ENCODE measurements around the gene OLAH. TPM values are rescaled to one million over a fixed set of nuclear protein-coding genes. Genes with fewer than 3 reads are reported as not detected.
"Not testable (repeated sequence)": the region's sequence is repeated elsewhere in the genome, so short reads cannot be mapped to it uniquely, and the experiment has no call there.

Gene OLAH
- total and polyA plus RNA-seq, 2 experiments from 2014 or later: not detected

GRCh38 chr10:15024017-15025004, 19.4 kb upstream of the OLAH start:
- DNase-seq (ENCODE audit: low spot score); H3K9me2 ChIP-seq (replicated peaks; ENCODE audit: insufficient read depth); H4K20me1 ChIP-seq (ENCODE audit: insufficient read depth, poor library complexity, severe bottlenecking); H3K4me2 ChIP-seq; H3K4me1 ChIP-seq (ENCODE audit: insufficient read depth); H3K36me3 ChIP-seq (replicated peaks; ENCODE audit: insufficient read depth, low read depth); H2AFZ ChIP-seq; H3K79me2 ChIP-seq; H3K27me3 ChIP-seq; H3K9me3 ChIP-seq (ENCODE audit: low read depth); H3K4me3 ChIP-seq; H3K27ac ChIP-seq: not testable (repeated sequence)
- WGBS (ENCODE audit: low lambda C conversion rate, missing lambda C conversion rate): 93% methylated on average over 17 of the region's 17 CpGs

- WGBS (ENCODE audit: low lambda C conversion rate, missing lambda C conversion rate): 96% methylated on average over 6 of the region's 6 CpGs
These were observed 18.7 kb upstream of the OLAH start for GRCh38 chr10:15025040-15025439.

DNA sequence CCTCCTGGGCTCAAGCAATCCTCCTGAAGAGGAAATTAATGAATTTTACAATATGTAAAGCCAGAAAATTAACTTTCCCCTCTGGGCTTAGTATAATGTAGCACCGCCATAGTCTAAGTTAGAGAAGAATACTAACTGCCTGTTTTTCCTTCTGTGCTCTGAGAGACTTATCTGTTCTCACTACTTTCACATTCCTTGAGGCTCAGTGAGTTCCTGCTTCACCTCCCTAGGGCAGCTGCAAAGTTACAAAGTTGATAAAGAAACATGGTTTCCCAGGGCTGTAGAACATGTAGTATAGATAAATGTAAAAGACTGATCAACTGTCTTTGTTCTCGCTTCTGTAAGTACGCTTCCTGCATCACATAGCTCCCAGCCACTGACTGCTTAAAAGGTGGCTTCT, 16.0 kb upstream of the OLAH start:
- H2AFZ ChIP-seq: no peak overlapping the region
- H3K27me3 ChIP-seq: no peaks in the 10 kb centered on the region
- DNase-seq (ENCODE audit: low spot score): no peak
- no peaks in the 10 kb centered on the region for H4K20me1 ChIP-seq (ENCODE audit: insufficient read depth, poor library complexity, severe bottlenecking)
- H3K4me2 ChIP-seq: peak overlapping the region; percentile 13
- H3K4me3 ChIP-seq: no peak overlapping the region
- H3K27ac ChIP-seq: no peak overlapping the region
- 33% methylated on average over 3 of the region's 3 CpGs for WGBS (ENCODE audit: low lambda C conversion rate, missing lambda C conversion rate)
- TF ChIP-seq EZH2 (IDR thresholded peaks at IDR 0.05; ENCODE audit: borderline replicate concordance) (no peak), EZH2phosphoT487 (IDR thresholded peaks at IDR 0.05; ENCODE audit: low read depth, severe bottlenecking, unreplicated experiment) (no peak)
- TF ChIP-seq, protein P1, sequence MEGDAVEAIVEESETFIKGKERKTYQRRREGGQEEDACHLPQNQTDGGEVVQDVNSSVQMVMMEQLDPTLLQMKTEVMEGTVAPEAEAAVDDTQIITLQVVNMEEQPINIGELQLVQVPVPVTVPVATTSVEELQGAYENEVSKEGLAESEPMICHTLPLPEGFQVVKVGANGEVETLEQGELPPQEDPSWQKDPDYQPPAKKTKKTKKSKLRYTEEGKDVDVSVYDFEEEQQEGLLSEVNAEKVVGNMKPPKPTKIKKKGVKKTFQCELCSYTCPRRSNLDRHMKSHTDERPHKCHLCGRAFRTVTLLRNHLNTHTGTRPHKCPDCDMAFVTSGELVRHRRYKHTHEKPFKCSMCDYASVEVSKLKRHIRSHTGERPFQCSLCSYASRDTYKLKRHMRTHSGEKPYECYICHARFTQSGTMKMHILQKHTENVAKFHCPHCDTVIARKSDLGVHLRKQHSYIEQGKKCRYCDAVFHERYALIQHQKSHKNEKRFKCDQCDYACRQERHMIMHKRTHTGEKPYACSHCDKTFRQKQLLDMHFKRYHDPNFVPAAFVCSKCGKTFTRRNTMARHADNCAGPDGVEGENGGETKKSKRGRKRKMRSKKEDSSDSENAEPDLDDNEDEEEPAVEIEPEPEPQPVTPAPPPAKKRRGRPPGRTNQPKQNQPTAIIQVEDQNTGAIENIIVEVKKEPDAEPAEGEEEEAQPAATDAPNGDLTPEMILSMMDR (IDR thresholded peaks at IDR 0.05; ENCODE audit: poor library complexity): no peak
- H3K79me2 ChIP-seq: no peaks in the 10 kb centered on the region
- no peaks in the 10 kb centered on the region for H3K4me1 ChIP-seq (ENCODE audit: insufficient read depth)
- H3K9me3 ChIP-seq (ENCODE audit: low read depth): no peaks in the 10 kb centered on the region
- H3K9me2 ChIP-seq (replicated peaks; ENCODE audit: insufficient read depth): no peaks in the 10 kb centered on the region
- H3K36me3 ChIP-seq (replicated peaks; ENCODE audit: insufficient read depth, low read depth): no peaks in the 10 kb centered on the region

More at GRCh38 chr10:15025040-15025439, 18.7 kb upstream of the OLAH start:
- not testable (repeated sequence) for H3K27ac ChIP-seq; H3K4me3 ChIP-seq; H3K9me3 ChIP-seq (ENCODE audit: low read depth); H3K4me2 ChIP-seq; H3K4me1 ChIP-seq (ENCODE audit: insufficient read depth); H4K20me1 ChIP-seq (ENCODE audit: insufficient read depth, poor library complexity, severe bottlenecking); H3K9me2 ChIP-seq (replicated peaks; ENCODE audit: insufficient read depth); H3K79me2 ChIP-seq; H3K36me3 ChIP-seq (replicated peaks; ENCODE audit: insufficient read depth, low read depth); DNase-seq (ENCODE audit: low spot score); H3K27me3 ChIP-seq; H2AFZ ChIP-seq

- no peaks in the 10 kb centered on the region for H3K36me3 ChIP-seq (replicated peaks; ENCODE audit: insufficient read depth, low read depth)
- 62% methylated on average over 18 of the region's 18 CpGs for WGBS (ENCODE audit: low lambda C conversion rate, missing lambda C conversion rate)
- H3K9me2 ChIP-seq (replicated peaks; ENCODE audit: insufficient read depth): no peaks in the 10 kb centered on the region
- H3K27ac ChIP-seq: no peak overlapping the region
- H3K4me3 ChIP-seq: no peak overlapping the region
- no peaks in the 10 kb centered on the region for H3K27me3 ChIP-seq
- H3K4me2 ChIP-seq: no peak overlapping the region
- no peaks in the 10 kb centered on the region for H4K20me1 ChIP-seq (ENCODE audit: insufficient read depth, poor library complexity, severe bottlenecking)
- TF ChIP-seq, protein P1 (IDR thresholded peaks at IDR 0.05; ENCODE audit: poor library complexity): no peak
- TF ChIP-seq EZH2 (IDR thresholded peaks at IDR 0.05; ENCODE audit: borderline replicate concordance) (no peak), EZH2phosphoT487 (IDR thresholded peaks at IDR 0.05; ENCODE audit: low read depth, severe bottlenecking, unreplicated experiment) (no peak)
- H3K79me2 ChIP-seq: no peaks in the 10 kb centered on the region
- no peaks in the 10 kb centered on the region for H3K4me1 ChIP-seq (ENCODE audit: insufficient read depth)
- no peak overlapping the region for H2AFZ ChIP-seq
- DNase-seq (ENCODE audit: low spot score): no peak
- no peaks in the 10 kb centered on the region for H3K9me3 ChIP-seq (ENCODE audit: low read depth)
These were observed 8.1 kb upstream of the OLAH start for GRCh38 chr10:15035385-15036301.
